HPDE6-E6E7 (cell line): Measurements from ENCODE around the gene TCERG1L.

Source experiments
- DNase-seq: peaks from one replicate; pipeline ENCODE4 v3.0.0; 2011; ENCODE audit warnings: missing footprints; ENCODE audit errors: extremely low spot score

TCERG1L gene

DNA sequence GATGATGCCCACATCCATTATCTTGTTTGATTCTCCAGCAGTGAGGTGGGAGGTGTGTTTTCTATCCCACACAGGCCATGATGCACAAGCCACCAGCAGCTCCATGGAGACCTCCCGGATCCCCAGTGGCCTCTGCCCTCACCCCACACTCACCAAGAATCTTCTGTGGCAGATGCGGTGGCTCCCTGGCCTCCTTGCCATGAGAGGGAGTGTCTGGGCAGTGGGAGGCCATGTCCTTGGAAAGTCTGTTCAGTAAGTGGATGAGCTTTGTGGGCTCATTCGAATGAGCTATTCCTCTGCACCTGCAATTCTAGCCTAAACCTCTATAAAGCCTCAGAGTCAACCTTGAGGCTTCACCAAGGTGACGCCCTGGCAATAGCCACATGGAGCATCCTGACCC, 243.8 kb downstream of the TCERG1L start:
- no peak for DNase-seq

GRCh38 chr10:131065673-131066305, 245.7 kb downstream of the TCERG1L start:
- DNase-seq, result no peak

DNA sequence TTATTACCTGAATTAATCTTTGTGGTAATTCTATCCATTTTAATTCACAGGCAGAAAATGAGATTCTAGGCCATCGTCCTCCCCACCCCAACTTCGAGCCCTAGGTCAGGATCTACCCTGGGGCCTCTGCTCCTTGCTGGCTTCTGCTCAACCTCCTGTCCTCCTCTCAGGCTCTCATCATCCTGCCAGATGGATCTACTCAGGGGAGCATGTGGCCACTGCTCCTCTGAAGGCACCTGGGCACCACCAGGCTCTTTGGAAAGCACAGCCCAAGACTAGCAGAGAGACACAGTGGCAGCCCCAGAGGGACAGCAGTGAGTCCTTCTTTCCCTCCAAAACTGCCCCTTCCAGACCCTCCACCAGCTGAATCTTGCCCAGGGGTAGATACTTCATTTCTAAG, 248.2 kb downstream of the TCERG1L start:
- no peak for DNase-seq

DNA sequence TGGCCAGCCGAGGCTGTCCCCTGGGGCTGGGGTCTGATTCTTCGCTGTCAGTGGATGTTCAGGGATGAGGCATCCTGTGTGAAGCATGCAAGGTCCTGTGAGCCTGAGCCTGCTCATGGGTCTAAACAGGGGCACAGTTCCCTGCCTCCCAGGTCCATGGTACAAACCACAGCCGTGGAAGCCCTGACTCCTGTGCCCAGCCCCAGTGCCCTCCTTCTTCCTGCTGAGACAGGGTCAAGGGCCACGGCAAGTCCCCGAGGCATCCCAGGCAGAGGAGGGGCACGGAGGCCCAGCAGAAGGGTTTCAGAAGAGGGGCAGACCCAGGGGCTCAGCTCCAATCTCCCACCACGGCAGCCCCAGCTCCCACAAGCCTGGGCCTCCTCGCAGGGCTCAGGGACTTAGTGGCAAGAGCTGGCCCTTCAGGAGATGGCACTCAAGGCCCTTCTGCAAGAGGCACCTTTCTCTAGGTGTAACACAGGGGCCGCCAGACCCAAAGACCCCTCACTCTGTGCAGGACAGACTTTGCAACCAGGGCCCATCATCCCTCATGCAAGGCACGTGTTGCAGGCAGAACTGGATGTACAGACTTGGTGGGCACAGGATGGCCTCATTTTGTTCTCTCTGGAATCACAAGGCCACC, 248.8 kb downstream of the TCERG1L start:
- DNase-seq, result no peak

- no peak for DNase-seq
These were observed 250.3 kb downstream of the TCERG1L start for GRCh38 chr10:131061216-131061615.

DNA sequence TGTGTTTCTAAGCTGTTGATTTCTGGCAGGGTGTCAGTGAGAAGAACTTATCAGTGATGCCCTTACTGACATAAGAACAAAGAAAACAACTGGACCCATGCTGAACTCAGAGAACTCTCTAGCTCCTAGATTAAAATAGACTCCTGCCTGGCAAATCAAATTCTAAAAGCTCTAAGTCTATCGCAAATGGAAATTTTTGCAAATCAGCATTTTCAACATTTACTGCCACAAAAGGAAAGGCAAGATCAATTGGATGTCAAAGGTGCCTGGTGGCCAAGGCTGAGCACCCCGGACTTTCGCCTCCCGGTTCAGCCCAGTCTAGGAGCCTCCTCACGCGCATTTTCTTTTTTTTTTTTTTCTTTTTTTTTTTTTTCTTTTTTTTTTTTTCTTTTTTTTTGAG, 251.6 kb downstream of the TCERG1L start:
- DNase-seq, result no peak

- DNase-seq, result no peak
These were observed 252.7 kb downstream of the TCERG1L start for GRCh38 chr10:131058799-131059198.

DNA sequence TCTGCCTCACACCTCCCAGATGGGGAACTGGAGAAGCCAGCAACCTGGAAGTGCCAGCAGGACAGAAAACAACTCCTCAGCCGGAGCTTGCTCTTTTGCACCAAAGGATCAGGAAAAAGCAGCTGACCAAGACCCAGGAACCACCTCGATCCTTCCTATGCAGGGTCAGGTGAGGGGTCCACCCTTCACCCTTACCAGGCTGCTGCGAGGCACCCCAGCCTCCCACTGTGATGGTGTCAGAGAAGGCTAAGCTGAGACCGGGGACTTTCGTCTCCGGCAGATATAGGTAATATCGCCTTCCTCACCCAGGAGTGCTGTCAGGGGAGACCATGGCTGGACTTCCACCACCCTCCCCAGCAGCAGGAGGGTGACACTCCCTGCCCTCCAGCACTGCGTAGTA, 254.7 kb downstream of the TCERG1L start:
- DNase-seq, result no peak

DNA sequence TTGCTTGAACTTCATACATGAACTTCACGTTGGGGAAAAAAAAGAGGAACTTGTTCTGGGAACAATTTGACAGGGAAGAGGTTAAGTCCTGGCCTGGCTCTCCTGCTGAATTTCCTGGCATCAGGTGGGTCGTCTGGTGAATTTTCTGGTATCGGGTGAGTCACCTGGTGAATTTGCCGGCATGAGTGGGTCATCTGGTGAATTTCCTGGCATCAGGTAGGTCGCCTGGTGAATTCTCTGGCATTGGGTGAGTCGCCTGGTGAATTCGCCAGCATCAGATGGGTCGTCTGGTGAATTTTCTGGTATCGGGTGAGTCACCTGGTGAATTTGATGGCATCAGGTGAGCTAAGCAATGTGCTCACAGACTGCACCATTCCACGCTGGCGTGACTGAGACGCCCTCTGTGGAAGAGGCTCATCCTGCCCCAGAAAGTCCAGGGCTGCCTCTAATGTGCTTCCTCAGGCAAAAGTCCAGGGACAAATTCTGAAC, 255.4 kb downstream of the TCERG1L start:
- no peak for DNase-seq

- no peak for DNase-seq
These were observed 256.1 kb downstream of the TCERG1L start for GRCh38 chr10:131055437-131055836.

GRCh38 chr10:131053192-131053591, 258.3 kb downstream of the TCERG1L start:
- no peak for DNase-seq

DNA sequence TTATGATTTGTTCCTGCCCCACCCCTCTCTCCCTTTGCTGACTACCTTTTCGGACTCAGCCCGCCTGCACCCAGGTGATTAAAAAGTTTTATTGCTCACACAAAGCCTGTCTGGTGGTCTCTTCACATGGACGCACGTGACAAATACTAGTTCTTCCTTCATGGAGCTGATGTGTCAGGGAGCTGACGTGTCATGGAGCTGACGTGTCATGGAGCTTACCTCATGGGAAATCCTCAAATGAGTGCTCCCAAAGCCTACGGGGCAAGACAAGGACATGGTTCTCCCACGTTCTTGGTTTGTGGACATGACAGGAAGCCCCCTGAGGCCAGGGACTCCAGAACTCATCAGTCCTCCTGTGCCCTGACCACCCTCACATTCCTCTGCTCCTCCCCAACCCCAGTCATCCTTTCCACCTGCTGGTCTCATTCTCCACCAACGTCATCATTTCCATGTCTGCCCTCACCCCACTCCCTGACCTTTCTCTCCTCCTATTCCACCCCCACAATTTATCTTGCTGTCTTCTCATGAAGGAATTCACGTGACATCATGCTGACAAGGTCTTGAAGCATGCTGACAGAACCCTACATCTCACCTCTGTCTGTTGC, 261.3 kb downstream of the TCERG1L start:
- no peak for DNase-seq

DNA sequence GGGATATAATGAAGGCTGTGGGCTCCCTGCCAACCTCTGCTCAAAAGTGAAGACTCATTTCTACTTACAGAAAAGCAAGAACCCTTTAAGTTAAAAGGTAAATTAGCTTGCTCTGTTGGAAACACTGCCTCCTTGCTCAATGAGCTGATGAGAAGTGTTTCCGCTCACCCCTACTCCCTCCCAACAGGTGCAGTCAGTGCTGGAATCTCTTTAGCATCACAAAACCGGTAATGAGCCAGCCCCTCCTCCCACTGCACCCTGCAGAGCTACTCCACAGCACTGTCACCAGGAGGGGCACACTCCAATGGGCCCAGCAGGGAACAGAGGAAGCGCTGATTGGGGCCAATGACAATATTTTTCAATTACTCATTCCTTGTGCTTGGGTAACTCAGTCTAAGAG, 262.5 kb downstream of the TCERG1L start:
- no peak for DNase-seq

GRCh38 chr10:131048606-131049005, 262.9 kb downstream of the TCERG1L start:
- no peak for DNase-seq

GRCh38 chr10:131047501-131047900, 264.0 kb downstream of the TCERG1L start:
- no peak for DNase-seq

GRCh38 chr10:131046194-131046593, 265.3 kb downstream of the TCERG1L start:
- no peak for DNase-seq

DNA sequence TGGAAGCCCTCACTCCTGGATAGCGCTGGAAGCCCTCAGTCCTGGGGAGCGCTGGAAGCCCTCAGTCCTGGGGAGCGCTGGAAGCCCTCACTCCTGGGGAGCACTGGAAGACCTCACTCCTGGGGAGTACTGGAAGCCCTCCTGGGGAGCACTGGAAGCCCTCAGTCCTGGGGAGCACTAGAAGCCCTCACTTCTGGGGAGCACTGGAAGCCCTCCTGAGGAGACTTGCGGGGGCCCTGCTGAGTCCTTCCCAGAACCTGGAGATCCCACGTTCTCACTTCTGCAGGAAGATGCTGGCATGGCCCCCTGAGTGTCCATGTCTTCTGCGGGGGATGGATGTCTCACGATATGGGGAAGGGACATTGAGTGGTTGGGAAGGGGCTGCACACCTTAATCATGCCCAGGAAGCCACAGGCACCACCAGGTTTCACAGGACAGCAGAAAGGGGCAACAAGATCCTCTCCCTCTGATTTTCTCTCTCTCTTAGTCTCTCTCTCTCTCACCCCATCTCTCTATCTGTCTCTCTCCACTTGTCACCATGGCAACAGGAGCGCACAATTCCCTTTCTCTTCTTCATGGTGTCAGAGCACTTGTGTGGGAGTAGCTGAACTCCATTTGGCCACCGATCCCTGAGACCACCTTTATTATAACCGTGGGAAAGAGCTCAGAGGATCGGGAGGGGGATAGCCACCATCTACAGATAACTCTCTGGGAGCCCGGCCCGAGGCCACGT, 267.0 kb downstream of the TCERG1L start:
- no peak for DNase-seq

- no peak for DNase-seq
These were observed 268.4 kb downstream of the TCERG1L start for GRCh38 chr10:131043039-131043691.
